Fibroblast of mammary gland (primary cell): Measurements from ENCODE around the gene METTL4.

Experiments
- DNase-seq: peaks from one replicate; pipeline ENCODE4 v3.0.0-alpha.2; 2010; ENCODE audit warnings: low read depth
- H3K4me3 ChIP-seq: 2 replicates; pipeline ENCODE4 v1.5.1; 2011; ENCODE audit warnings: low read depth, mild to moderate bottlenecking, low read length, moderate library complexity; ENCODE audit not compliant: control insufficient read depth
- CTCF ChIP-seq: conservative IDR thresholded peaks from 2 replicates; pipeline ENCODE4 v1.5.1; 2011; ENCODE audit warnings: low read depth, low read length, inconsistent platforms; ENCODE audit not compliant: control insufficient read depth, insufficient read depth

METTL4 gene

GRCh38 chr18:2568605-2569004 is 2.7 kb downstream of the METTL4 start:
- TF ChIP-seq CTCF: no peak
- H3K4me3 ChIP-seq: no peak overlapping the region

GRCh38 chr18:2568129-2568528 is 3.2 kb downstream of the METTL4 start:
- no peak overlapping the region for H3K4me3 ChIP-seq
- no peak for DNase-seq
- TF ChIP-seq CTCF: no peak

More at GRCh38 chr18:2568605-2569004, 2.7 kb downstream of the METTL4 start:
- DNase-seq: no peak

GRCh38 chr18:2564373-2564772 is 6.9 kb downstream of the METTL4 start:
- TF ChIP-seq CTCF: no peak
- H3K4me3 ChIP-seq: no peak overlapping the region
- no peak for DNase-seq

- TF ChIP-seq CTCF: no peak
- no peak overlapping the region for H3K4me3 ChIP-seq
- no peak for DNase-seq
Measured at GRCh38 chr18:2559249-2559648, 12.1 kb downstream of the METTL4 start.

GRCh38 chr18:2557536-2557935 is 13.8 kb downstream of the METTL4 start:
- no peak for TF ChIP-seq CTCF
- no peak for DNase-seq
- H3K4me3 ChIP-seq: no peak overlapping the region

- TF ChIP-seq CTCF: no peak
- no peak overlapping the region for H3K4me3 ChIP-seq
- no peak for DNase-seq
Measured at GRCh38 chr18:2555895-2556294, 15.4 kb downstream of the METTL4 start.

- H3K4me3 ChIP-seq: no peak overlapping the region
- TF ChIP-seq CTCF: no peak
- no peak for DNase-seq
Measured at GRCh38 chr18:2554696-2555095, 16.6 kb downstream of the METTL4 start.
